HEK293 (cell line): ENCODE data around the gene NEFH.

Source experiments
- HOXC10 ChIP-seq: sonication (generic); formaldehyde crosslinking; IDR thresholded peaks from 2 replicates; pipeline ENCODE4 v1.8.1; 2023; ENCODE audit warnings: mild to moderate bottlenecking, missing genetic modification reagents
- KLF9 ChIP-seq: fragments of 450-650 bp; formaldehyde crosslinking; IDR thresholded peaks from 2 replicates; pipeline ENCODE4 v1.5.1; 2016; ENCODE audit warnings: missing biosample characterization, missing genetic modification characterization, low read depth
- SP7 ChIP-seq: fragments of 450-650 bp; formaldehyde crosslinking; IDR thresholded peaks from 2 replicates; pipeline ENCODE4 v1.5.1; 2016; ENCODE audit warnings: missing biosample characterization, missing genetic modification characterization
- ZBTB20 ChIP-seq: fragments of 450-650 bp; formaldehyde crosslinking; IDR thresholded peaks from 2 replicates; pipeline ENCODE4 v1.5.1; 2016; ENCODE audit warnings: missing biosample characterization, missing genetic modification characterization
- ZNF112 ChIP-seq: fragments of 450-650 bp; formaldehyde crosslinking; IDR thresholded peaks from 2 replicates; pipeline ENCODE4 v1.5.0; 2017; ENCODE audit warnings: missing biosample characterization, missing genetic modification characterization
- ZNF530 ChIP-seq: fragments of 450-650 bp; formaldehyde crosslinking; IDR thresholded peaks from 2 replicates; pipeline ENCODE4 v1.5.1; 2016; ENCODE audit warnings: low read depth, missing biosample characterization, missing genetic modification characterization
- ZNF549 ChIP-seq: fragments of 450-650 bp; IDR thresholded peaks from 2 replicates; pipeline ENCODE4 v1.5.1; 2018; ENCODE audit warnings: missing biosample characterization, missing genetic modification characterization, mild to moderate bottlenecking, inconsistent platforms, moderate library complexity
- ZNF768 ChIP-seq: fragments of 450-650 bp; formaldehyde crosslinking; IDR thresholded peaks from 2 replicates; pipeline ENCODE4 v1.5.1; 2018; ENCODE audit warnings: missing biosample characterization, mild to moderate bottlenecking, missing genetic modification characterization
- ZNF777 ChIP-seq: fragments of 450-650 bp; formaldehyde crosslinking; IDR thresholded peaks from 2 replicates; pipeline ENCODE4 v1.5.1; 2017; ENCODE audit warnings: missing biosample characterization, missing genetic modification characterization, borderline replicate concordance
- ZNF791 ChIP-seq: fragments of 450-650 bp; formaldehyde crosslinking; IDR thresholded peaks from 2 replicates; pipeline ENCODE4 v1.5.1; 2016; ENCODE audit warnings: missing biosample characterization, missing genetic modification characterization
- TF ChIP-seq, protein P1 (sequence below): fragments of 450-650 bp; formaldehyde crosslinking; IDR thresholded peaks from 2 replicates; pipeline ENCODE4 v1.5.1; 2016; ENCODE audit warnings: missing biosample characterization, missing genetic modification characterization
- TF ChIP-seq, protein P2 (sequence below): fragments of 450-650 bp; formaldehyde crosslinking; IDR thresholded peaks from 2 replicates; pipeline ENCODE4; 2016; ENCODE audit warnings: missing biosample characterization, missing genetic modification characterization
- TF ChIP-seq, protein P3 (sequence below): fragments of 450-650 bp; formaldehyde crosslinking; IDR thresholded peaks from 2 replicates; pipeline ENCODE4 v1.5.1; 2016; ENCODE audit warnings: missing biosample characterization, missing genetic modification characterization

DNA sequence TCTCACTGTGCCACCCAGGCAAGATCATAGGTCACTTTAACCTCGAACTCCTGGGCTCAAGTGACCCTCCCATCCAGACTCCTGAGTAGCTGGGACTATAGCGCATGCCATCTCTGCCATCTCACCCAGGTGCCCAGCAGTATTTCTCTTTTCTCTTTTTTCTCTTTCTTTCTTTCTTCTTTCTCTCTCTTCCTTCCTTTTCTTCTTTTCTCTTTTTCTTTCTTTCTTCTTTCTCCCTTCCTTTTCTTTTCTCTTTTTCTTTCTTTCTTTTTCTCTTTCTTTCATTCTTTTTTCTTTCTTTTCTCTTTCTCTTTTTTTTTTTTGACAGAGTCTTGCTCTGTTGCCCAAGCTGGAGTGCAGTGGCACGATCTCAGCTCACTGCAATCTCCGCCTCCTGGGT is 28.2 kb upstream of the NEFH start:
- TF ChIP-seq, protein P1, sequence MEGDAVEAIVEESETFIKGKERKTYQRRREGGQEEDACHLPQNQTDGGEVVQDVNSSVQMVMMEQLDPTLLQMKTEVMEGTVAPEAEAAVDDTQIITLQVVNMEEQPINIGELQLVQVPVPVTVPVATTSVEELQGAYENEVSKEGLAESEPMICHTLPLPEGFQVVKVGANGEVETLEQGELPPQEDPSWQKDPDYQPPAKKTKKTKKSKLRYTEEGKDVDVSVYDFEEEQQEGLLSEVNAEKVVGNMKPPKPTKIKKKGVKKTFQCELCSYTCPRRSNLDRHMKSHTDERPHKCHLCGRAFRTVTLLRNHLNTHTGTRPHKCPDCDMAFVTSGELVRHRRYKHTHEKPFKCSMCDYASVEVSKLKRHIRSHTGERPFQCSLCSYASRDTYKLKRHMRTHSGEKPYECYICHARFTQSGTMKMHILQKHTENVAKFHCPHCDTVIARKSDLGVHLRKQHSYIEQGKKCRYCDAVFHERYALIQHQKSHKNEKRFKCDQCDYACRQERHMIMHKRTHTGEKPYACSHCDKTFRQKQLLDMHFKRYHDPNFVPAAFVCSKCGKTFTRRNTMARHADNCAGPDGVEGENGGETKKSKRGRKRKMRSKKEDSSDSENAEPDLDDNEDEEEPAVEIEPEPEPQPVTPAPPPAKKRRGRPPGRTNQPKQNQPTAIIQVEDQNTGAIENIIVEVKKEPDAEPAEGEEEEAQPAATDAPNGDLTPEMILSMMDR: no peak
- TF ChIP-seq ZNF777 (tag by site-specific recombination) (no peak), KLF9 (no peak), SP7 (tag by site-specific recombination) (no peak), ZNF768 (tag by site-specific recombination) (no peak), ZNF549 (tag by site-specific recombination) (no peak), HOXC10 (CRISPR knock-in tag) (no peak), ZNF791 (tag by site-specific recombination) (no peak), ZNF112 (tag by site-specific recombination) (no peak), ZNF530 (no peak), ZBTB20 (tag by site-specific recombination) (no peak)
- TF ChIP-seq, protein P2, sequence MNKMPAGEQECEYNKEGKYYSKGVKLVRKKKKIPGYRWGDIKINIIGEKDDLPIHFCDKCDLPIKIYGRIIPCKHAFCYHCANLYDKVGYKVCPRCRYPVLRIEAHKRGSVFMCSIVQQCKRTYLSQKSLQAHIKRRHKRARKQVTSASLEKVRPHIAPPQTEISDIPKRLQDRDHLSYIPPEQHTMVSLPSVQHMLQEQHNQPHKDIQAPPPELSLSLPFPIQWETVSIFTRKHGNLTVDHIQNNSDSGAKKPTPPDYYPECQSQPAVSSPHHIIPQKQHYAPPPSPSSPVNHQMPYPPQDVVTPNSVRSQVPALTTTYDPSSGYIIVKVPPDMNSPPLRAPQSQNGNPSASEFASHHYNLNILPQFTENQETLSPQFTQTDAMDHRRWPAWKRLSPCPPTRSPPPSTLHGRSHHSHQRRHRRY: no peak
- TF ChIP-seq, protein P3, sequence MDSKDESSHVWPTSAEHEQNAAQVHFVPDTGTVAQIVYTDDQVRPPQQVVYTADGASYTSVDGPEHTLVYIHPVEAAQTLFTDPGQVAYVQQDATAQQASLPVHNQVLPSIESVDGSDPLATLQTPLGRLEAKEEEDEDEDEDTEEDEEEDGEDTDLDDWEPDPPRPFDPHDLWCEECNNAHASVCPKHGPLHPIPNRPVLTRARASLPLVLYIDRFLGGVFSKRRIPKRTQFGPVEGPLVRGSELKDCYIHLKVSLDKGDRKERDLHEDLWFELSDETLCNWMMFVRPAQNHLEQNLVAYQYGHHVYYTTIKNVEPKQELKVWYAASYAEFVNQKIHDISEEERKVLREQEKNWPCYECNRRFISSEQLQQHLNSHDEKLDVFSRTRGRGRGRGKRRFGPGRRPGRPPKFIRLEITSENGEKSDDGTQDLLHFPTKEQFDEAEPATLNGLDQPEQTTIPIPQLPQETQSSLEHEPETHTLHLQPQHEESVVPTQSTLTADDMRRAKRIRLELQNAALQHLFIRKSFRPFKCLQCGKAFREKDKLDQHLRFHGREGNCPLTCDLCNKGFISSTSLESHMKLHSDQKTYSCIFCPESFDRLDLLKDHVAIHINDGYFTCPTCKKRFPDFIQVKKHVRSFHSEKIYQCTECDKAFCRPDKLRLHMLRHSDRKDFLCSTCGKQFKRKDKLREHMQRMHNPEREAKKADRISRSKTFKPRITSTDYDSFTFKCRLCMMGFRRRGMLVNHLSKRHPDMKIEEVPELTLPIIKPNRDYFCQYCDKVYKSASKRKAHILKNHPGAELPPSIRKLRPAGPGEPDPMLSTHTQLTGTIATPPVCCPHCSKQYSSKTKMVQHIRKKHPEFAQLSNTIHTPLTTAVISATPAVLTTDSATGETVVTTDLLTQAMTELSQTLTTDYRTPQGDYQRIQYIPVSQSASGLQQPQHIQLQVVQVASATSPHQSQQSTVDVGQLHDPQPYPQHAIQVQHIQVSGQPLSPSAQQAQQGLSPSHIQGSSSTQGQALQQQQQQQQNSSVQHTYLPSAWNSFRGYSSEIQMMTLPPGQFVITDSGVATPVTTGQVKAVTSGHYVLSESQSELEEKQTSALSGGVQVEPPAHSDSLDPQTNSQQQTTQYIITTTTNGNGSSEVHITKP: no peak
